HG02763 (cell line): ENCODE measurements around the gene ZNF268.

ENCODE experiments used
- ATAC-seq: cut with Tn5 transposase; IDR thresholded peaks from one replicate; pipeline ENCODE4 v1.9.1; 2021; ENCODE audit warnings: mild to moderate bottlenecking, moderate library complexity; ENCODE audit not compliant: unreplicated experiment

ZNF268 gene

DNA sequence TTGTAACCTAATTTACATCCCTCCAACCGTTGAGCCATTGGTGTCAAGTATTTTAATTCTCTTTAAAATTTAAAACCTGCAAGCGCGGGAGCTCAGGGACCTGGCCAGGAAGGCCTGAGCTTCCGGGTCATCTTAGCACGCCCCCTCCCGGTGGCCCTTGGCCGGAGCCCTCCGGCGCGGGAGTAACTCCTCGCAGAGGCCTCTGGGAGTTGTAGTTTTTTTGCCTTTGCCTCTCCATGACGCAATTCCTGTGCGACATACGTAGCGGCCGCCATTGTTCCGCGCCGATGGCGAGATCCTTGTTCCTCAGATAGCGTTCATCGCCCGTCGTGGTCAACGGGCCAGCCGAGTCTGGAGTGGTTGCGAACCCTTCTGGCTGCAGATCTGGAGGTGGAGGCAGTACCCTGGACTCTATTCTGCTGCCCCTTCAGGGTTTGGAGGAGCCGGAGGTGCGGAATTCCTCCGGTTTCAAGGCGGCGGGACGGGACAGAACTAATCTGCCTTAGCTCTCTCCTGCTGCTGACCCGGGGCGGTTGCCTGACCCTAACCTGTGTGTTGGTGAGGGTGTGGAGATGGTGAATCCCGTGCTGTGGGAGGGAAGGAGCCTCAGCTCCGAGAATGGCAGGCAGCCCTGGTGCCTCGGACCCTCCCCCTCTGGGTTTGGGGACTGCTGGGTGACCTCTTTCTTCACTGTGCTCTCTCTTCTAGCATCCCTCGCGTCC lies at the start of gene ZNF268:
ZNF268 (plus strand) TSS at position 258 of the 722 bp plus-strand sequence. CDS start 503 bp downstream, outside the sequence.
- ATAC-seq, result peak; percentile 93

GRCh38 chr12:133135747-133136146 lies 45.5 kb upstream of the ZNF268 start:
- no peak for ATAC-seq

GRCh38 chr12:133145981-133146380 lies 35.3 kb upstream of the ZNF268 start:
- no peak for ATAC-seq

DNA sequence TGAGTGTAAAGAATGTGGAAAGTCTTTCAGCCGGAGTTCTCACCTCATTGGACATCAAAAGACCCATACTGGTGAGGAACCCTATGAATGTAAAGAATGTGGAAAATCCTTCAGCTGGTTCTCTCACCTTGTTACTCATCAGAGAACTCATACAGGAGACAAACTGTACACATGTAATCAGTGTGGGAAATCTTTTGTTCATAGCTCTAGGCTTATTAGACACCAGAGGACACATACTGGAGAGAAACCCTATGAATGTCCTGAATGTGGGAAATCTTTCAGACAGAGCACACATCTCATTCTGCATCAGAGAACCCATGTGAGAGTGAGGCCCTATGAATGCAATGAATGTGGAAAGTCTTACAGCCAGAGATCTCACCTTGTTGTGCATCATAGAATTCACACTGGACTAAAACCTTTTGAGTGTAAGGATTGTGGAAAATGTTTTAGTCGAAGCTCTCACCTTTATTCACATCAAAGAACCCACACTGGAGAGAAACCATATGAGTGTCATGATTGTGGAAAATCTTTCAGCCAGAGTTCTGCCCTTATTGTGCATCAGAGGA lies 25.1 kb upstream of the ZNF268 start:
- no peak for ATAC-seq

DNA sequence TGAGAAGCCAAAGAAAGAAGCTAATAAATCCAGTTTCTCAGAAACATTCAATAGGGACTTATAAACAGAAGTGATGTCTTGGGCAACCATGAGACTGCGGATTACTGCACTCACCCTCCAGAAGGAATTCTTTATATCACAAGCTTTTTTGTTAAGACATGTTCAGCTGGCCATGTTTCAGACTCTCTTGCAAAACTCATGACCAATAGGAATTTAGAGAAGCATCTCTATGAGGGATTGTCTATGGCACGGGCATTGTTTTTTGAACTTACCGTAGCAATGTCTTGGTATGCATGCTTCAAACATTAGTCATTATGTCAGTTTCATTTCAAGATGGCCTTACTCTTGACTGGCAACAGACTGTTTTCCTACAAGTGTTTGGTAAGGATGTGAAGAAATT lies 15.5 kb upstream of the ZNF268 start:
- no peak for ATAC-seq

DNA sequence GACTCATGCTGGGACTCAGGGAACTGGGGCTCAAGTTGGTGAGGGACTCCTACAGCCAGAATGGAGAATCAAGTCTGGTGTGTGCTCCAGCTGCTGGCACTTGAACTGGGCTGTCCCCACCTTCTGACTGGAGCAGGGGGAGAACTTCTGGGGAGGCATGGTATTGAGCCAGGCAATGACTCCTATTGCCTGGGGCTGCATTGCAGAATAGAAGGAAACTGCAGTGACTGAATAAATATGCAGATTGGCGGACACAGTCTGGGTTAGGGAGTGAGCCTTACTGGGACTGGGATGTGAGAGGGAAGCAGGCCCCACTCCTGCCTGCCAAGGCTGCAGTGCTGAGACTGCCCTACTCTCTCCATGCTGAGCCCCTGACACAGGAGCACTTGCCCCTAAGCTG lies 8.8 kb upstream of the ZNF268 start:
- no peak for ATAC-seq

DNA sequence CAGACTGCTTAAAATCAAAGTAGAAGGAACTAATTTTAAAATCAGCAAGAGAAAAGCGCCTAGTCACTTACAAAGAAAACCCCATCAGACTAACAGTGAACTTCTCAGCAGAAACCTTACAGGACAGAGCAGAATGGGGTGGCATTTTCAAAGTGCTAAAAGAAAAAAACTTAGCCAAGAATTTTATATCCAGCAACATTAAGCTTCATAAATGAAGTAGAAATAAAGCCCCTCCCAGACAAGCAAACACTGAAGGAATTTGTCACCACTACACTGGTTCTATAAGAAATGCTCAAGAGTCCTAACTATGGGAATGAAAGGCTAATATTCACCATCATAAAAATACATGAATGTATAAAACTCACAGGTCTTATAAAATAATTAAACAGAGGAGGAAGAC lies 6.4 kb upstream of the ZNF268 start:
- ATAC-seq, result no peak

GRCh38 chr12:133180669-133181068 lies 626 bp upstream of the ZNF268 start:
- ATAC-seq, result no peak

DNA sequence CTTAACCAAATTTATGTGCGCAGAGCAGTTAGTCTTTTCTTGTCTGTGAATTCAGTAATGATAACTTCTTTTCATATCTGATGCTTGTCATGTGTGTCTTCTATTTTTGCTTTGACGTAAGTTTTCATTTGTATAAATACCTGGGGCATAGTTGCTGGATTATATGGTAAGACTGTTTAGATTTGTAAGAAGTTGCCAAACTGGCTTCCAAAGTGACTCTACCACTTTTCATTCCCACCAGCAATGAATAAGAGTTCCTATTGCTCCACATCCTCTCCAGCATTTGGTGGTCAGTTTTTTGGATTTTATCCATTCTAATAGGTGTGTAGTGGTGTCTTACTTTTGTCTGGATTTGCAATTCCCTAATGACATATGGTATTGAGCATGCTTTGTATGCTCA lies 8.9 kb downstream of the ZNF268 start:
- ATAC-seq, result no peak

- ATAC-seq, result no peak
Measured at GRCh38 chr12:133192847-133193246, 11.6 kb downstream of the ZNF268 start.

DNA sequence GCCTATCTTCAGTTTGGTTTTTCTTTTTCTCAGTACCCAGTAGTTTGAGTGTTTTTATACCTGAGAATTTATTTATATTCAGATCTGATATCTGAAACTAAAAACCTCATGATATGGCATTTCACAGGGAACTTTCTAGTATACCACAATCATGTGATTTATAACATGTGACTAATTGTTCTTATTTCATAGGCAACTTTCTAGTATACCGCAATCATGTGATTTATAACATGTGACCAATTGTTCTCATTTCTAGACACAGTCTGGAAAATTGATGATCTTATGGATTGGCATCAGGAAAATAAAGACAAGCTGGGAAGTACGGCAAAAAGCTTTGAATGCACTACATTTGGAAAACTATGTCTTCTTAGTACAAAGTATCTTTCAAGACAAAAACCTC lies 20.6 kb downstream of the ZNF268 start:
- ATAC-seq, result no peak

- ATAC-seq, result no peak
Measured at GRCh38 chr12:133202493-133203343, 21.4 kb downstream of the ZNF268 start.

GRCh38 chr12:133203344-133204263 lies 22.3 kb downstream of the ZNF268 start:
- no peak for ATAC-seq

- ATAC-seq, result no peak
Measured at GRCh38 chr12:133204264-133204603, 22.9 kb downstream of the ZNF268 start.

- no peak for ATAC-seq
Measured at GRCh38 chr12:133206390-133206789, 25.1 kb downstream of the ZNF268 start.

DNA sequence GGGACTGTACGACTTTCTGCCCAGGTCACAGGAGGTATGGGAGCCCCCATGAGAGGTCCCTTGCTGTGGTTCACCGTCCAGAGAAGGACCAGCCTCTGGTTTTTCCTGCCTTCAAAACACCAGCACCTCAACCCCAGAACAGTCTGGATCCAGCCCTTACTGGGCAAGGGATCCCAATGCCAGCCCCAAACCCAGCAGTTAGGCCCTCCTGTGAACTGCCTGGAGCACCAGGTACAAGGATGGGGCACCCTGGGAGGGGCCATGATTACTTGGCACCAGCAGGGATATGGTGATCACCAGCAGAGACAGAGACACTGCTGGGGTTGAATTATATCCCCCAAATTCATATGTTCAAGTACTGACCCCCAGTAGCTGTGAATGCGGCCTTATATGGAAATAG lies 34.4 kb downstream of the ZNF268 start:
- ATAC-seq, result no peak

- no peak for ATAC-seq
Measured at GRCh38 chr12:133217219-133217618, 35.9 kb downstream of the ZNF268 start.

- no peak for ATAC-seq
Measured at GRCh38 chr12:133220521-133220920, 39.2 kb downstream of the ZNF268 start.

GRCh38 chr12:133221241-133221640 lies 39.9 kb downstream of the ZNF268 start:
- no peak for ATAC-seq

- no peak for ATAC-seq
Measured at GRCh38 chr12:133222211-133222610, 40.9 kb downstream of the ZNF268 start.

- no peak for ATAC-seq
Measured at GRCh38 chr12:133225527-133225926, 44.2 kb downstream of the ZNF268 start.
